Fibroblast of lung (primary cell): Measurements from ENCODE around the gene AGBL4. TPM values are rescaled to one million over a fixed set of nuclear protein-coding genes. Genes with fewer than 3 reads are reported as not detected.

Source experiments
- DNase-seq, 2 donors: peaks; one replicate each; pipeline versions ENCODE4 v3.0.0 to v3.0.0-alpha.2; 2010; ENCODE audit warnings: low read depth in 2 of 2
- H2AFZ ChIP-seq: 2 replicates; pipeline ENCODE4 v1.5.1; 2012; ENCODE audit warnings: low read length, control low read depth, inconsistent platforms
- H3K27ac ChIP-seq: 2 replicates; pipeline ENCODE4 v1.5.1; 2011; ENCODE audit warnings: low read length, control low read depth; ENCODE audit not compliant: insufficient read depth
- H3K27me3 ChIP-seq: 2 replicates; pipeline ENCODE4 v1.5.1; 2011; ENCODE audit warnings: mild to moderate bottlenecking, low read length; ENCODE audit not compliant: control insufficient read depth, insufficient read depth
- H3K36me3 ChIP-seq: 2 replicates; pipeline ENCODE4 v1.5.1; 2011; ENCODE audit warnings: low read length; ENCODE audit not compliant: control insufficient read depth, insufficient read depth
- H3K4me1 ChIP-seq: 2 replicates; pipeline ENCODE4 v1.5.1; 2011; ENCODE audit warnings: low read length; ENCODE audit not compliant: control insufficient read depth, insufficient read depth; ENCODE audit errors: extremely low read depth
- H3K4me2 ChIP-seq: 2 replicates; pipeline ENCODE4 v1.5.1; 2011; ENCODE audit warnings: low read length, control low read depth; ENCODE audit not compliant: insufficient read depth; ENCODE audit errors: extremely low read depth
- H3K4me3 ChIP-seq, 4 experiments: fragments of 200-600 bp in 1 of 4; sonication (generic) in 1 of 4; replicated peaks in 1 of 4; 2 replicates each; pipeline ENCODE4 v1.5.1; 2011 to 2016; ENCODE audit warnings: low read length in 4 of 4, low read depth in 3 of 4, mild to moderate bottlenecking in 3 of 4, control low read depth in 2 of 4, inconsistent platforms in 1 of 4, mixed read lengths in 1 of 4; ENCODE audit not compliant: insufficient read depth in 1 of 4; ENCODE audit errors: control extremely low read depth in 1 of 4
- H3K79me2 ChIP-seq: 2 replicates; pipeline ENCODE4 v1.5.1; 2012; ENCODE audit warnings: mild to moderate bottlenecking, low read length, inconsistent platforms; ENCODE audit not compliant: control insufficient read depth, insufficient read depth
- H3K9ac ChIP-seq: 2 replicates; pipeline ENCODE4 v1.5.1; 2011; ENCODE audit warnings: mild to moderate bottlenecking, low read length, control low read depth; ENCODE audit not compliant: insufficient read depth
- H3K9me3 ChIP-seq: 2 replicates; pipeline ENCODE4 v1.5.1; 2012; ENCODE audit warnings: low read depth, low read length; ENCODE audit not compliant: control insufficient read depth, insufficient read depth
- H4K20me1 ChIP-seq: 2 replicates; pipeline ENCODE4 v1.5.1; 2011; ENCODE audit warnings: low read length; ENCODE audit not compliant: control insufficient read depth, insufficient read depth; ENCODE audit errors: extremely low read depth
- EZH2 ChIP-seq: IDR thresholded peaks from 2 replicates; pipeline ENCODE4 v1.5.1; 2012; ENCODE audit warnings: low read length, control low read depth, mild to moderate bottlenecking; ENCODE audit errors: missing control alignments
- polyA plus RNA-seq, 2 donors: library from polyadenylated mRNA; depleted of rRNA in 1 of 2; stranded (reverse) in 1 of 2; unstranded in 1 of 2; fragments of >200 nt; gene quantifications; 2 replicates each; pipeline ENCODE4 v1.2.1, GENCODE V29; 2011 to 2012; ENCODE audit warnings: missing spikeins in 1 of 2
- total RNA-seq: library from RNA; depleted of rRNA; stranded (reverse); fragments of >200 nt; gene quantifications from 2 replicates; pipeline ENCODE4 v1.2.1, GENCODE V29; 2014
- TF ChIP-seq, protein P1 (sequence below), 2 donors: IDR thresholded peaks in 1 of 2; conservative IDR thresholded peaks in 1 of 2; 1 replicate in 1 of 2; 2 replicates in 1 of 2; pipeline ENCODE4 v1.5.1; 2011 to 2012; ENCODE audit warnings: low read length in 2 of 2, control low read depth in 1 of 2, inconsistent platforms in 1 of 2, low read depth in 1 of 2, mild to moderate bottlenecking in 1 of 2

AGBL4 gene
- total and polyA plus RNA-seq, 2 donors (not counting 1 experiment from before 2014, with no cell fraction given): not detected

DNA sequence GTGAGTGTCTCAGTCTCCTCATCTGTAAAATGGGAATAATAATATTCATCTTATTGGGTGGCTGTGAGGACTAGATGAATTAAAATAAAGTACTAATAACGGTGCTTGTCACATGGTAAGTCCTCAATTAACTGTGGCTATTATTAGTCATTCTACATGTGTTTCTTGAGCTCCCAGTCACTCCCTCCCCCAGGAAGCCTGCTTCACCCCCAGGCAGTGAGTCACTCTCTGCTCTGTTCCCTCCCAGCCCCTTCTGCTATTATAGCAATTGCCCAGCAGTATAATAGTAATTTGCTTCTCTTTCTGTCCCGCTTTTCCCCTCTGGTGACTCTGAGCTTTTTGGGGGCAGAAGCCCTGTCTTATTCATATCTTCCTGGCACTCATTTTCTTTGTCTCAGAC is 1349.1 kb downstream of the AGBL4 start:
- H3K4me3 ChIP-seq: no peak overlapping the region
- H3K9ac ChIP-seq: no peak overlapping the region
- no peaks in the 10 kb centered on the region for H3K9me3 ChIP-seq
- H3K27ac ChIP-seq: no peak overlapping the region
- no peaks in the 10 kb centered on the region for H3K27me3 ChIP-seq
- peak; percentile 63 to 89 for DNase-seq
- no peak overlapping the region for H3K4me2 ChIP-seq
- H4K20me1 ChIP-seq: no peaks in the 10 kb centered on the region
- no peaks in the 10 kb centered on the region for H3K79me2 ChIP-seq
- H2AFZ ChIP-seq: no peak overlapping the region
- no peaks in the 10 kb centered on the region for H3K36me3 ChIP-seq
- no peaks in the 10 kb centered on the region for H3K4me1 ChIP-seq
- no peak for TF ChIP-seq EZH2
- TF ChIP-seq, protein P1, sequence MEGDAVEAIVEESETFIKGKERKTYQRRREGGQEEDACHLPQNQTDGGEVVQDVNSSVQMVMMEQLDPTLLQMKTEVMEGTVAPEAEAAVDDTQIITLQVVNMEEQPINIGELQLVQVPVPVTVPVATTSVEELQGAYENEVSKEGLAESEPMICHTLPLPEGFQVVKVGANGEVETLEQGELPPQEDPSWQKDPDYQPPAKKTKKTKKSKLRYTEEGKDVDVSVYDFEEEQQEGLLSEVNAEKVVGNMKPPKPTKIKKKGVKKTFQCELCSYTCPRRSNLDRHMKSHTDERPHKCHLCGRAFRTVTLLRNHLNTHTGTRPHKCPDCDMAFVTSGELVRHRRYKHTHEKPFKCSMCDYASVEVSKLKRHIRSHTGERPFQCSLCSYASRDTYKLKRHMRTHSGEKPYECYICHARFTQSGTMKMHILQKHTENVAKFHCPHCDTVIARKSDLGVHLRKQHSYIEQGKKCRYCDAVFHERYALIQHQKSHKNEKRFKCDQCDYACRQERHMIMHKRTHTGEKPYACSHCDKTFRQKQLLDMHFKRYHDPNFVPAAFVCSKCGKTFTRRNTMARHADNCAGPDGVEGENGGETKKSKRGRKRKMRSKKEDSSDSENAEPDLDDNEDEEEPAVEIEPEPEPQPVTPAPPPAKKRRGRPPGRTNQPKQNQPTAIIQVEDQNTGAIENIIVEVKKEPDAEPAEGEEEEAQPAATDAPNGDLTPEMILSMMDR (conservative IDR thresholded peaks at IDR 0.05 in 1 of 2, IDR thresholded peaks at IDR 0.05 in 1 of 2; ENCODE audit: low read depth in 1 of 2, low read length in 2 of 2): no peak

DNA sequence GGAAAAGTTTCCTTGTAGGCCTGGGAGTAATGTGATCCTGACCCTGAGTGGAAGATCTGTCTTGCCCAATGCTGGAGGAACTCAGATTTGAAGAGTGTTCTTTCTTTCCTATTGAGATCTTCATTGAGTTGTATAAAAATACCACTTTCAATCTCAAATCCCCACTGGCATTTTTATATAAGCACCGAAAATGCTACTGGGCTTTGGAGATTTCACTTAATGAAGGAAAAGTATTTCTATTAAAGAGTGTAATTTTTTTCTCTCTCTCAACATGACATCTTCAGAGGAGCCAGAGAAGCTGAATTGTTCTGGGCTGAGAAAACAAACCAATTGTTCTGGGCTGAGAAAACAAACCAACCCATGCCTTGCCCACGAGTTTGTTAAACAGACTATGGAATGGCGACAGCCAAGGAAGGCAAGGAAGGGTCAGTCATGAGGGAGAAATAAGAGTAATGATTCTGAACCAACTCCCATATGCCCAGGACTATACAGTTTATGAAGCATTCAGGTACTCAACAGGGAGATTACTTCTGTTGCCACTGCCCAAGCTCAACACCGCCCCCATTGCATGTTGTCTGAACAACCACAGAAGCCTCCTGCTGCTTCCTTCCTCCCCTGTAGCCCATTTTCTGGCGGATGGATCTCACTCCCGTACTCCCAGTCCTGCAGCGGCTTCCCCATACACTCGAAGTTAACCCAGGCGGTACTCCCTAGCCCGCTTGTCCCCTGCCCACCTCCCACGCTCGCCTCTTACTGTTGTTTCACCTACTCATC is 1350.2 kb downstream of the AGBL4 start:
- Histone ChIP-seq H3K27me3 (no peaks in the 10 kb centered on the region), H3K4me2 (no peak overlapping the region), H3K4me1 (no peaks in the 10 kb centered on the region), H3K9me3 (no peaks in the 10 kb centered on the region), H3K36me3 (no peaks in the 10 kb centered on the region), H3K9ac (no peak overlapping the region), H3K4me3 (no peak overlapping the region), H3K79me2 (no peaks in the 10 kb centered on the region), H2AFZ (no peak overlapping the region), H3K27ac (no peak overlapping the region), H4K20me1 (no peaks in the 10 kb centered on the region)
- no peak for DNase-seq
- TF ChIP-seq EZH2: no peak
- TF ChIP-seq, protein P1 (conservative IDR thresholded peaks at IDR 0.05 in 1 of 2, IDR thresholded peaks at IDR 0.05 in 1 of 2; ENCODE audit: low read depth in 1 of 2, low read length in 2 of 2): peak in 1 of 2 donors; percentile 19

DNA sequence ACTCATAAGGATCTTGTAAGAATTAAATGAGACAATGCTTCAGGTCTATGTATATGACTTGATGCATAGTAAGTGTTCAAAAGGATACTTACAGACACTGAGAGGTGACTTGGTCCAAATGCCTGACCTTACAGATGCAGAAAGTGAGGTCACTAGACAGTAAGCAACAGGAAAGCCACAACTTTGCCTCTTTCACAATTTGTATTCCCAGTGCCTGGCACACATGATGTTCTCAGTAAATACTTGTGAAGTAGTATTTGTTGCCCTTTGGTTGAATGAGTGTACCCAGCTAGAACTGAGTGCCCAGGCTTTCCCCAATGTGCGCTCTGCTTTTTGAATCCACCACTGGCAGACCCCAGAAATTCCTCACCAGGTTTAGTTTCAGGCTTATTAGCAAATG is 1352.2 kb downstream of the AGBL4 start:
- Histone ChIP-seq H3K4me3 (no peak overlapping the region), H3K4me1 (no peaks in the 10 kb centered on the region), H3K36me3 (no peaks in the 10 kb centered on the region), H2AFZ (no peak overlapping the region), H3K4me2 (no peak overlapping the region), H3K9ac (no peak overlapping the region), H4K20me1 (no peaks in the 10 kb centered on the region), H3K27me3 (no peaks in the 10 kb centered on the region), H3K9me3 (no peaks in the 10 kb centered on the region), H3K27ac (no peak overlapping the region), H3K79me2 (no peaks in the 10 kb centered on the region)
- TF ChIP-seq EZH2: no peak
- TF ChIP-seq, protein P1 (conservative IDR thresholded peaks at IDR 0.05 in 1 of 2, IDR thresholded peaks at IDR 0.05 in 1 of 2; ENCODE audit: low read depth in 1 of 2, low read length in 2 of 2): no peak
- no peak for DNase-seq
